Peyer's patch (tissue), 4 donors: ENCODE results near the gene PPP2R2C.

ENCODE experiments used
- POLR2A ChIP-seq, 2 donors: fragments of 450-650 bp; IDR thresholded peaks; one replicate each; pipeline ENCODE4 v1.5.1; 2017; ENCODE audit warnings: antibody characterized with exemption in 2 of 2, mild to moderate bottlenecking in 2 of 2, moderate library complexity in 2 of 2
- TF ChIP-seq, protein P1 (sequence below), 6 experiments: fragments of 450-650 bp in 4 of 6; fragments of 200-600 bp in 2 of 6; sonication (generic) in 1 of 6; IDR thresholded peaks; one replicate each; pipeline ENCODE4 v1.5.1; 2017 to 2019; ENCODE audit warnings: antibody characterized with exemption in 6 of 6, mild to moderate bottlenecking in 3 of 6, moderate library complexity in 1 of 6

DNA sequence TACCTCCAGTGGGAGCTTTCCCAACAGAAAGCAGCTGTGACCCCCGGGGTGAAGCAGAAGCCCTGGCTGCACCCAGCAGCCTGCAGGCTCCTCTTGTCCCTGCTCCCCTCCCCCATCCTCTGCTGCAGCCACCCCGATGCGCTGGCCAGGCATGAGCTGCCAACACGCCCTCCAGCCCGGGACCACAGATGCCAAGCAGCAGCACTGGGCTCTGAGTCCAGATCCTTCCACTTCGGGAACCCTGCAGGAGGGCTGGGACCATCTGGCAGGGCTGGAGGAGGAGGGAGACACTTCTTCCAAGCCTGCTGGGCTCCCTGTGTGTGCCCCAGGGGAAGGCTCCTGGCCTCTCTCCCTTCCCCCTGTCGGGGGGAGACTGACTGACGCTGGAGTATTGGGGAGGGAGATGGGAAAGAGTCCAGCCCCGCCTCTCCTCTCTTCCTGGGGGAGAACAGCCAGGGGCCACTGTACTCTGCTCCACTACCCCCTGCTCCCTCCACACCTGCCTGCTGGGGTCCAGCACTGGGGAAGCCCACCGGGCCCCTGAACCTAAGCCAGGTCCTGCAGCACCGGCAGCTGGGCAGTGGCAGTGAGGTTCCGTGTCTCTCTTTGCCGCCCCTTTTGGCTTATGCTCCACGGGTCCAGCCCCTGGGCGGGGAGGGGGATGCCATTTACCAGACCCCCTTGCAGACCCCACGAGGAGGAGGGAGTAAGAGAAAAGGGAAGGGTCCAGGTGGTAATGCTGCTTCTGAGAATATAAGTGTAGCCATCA, 55.7 kb downstream of the PPP2R2C start:
- TF ChIP-seq, protein P1, sequence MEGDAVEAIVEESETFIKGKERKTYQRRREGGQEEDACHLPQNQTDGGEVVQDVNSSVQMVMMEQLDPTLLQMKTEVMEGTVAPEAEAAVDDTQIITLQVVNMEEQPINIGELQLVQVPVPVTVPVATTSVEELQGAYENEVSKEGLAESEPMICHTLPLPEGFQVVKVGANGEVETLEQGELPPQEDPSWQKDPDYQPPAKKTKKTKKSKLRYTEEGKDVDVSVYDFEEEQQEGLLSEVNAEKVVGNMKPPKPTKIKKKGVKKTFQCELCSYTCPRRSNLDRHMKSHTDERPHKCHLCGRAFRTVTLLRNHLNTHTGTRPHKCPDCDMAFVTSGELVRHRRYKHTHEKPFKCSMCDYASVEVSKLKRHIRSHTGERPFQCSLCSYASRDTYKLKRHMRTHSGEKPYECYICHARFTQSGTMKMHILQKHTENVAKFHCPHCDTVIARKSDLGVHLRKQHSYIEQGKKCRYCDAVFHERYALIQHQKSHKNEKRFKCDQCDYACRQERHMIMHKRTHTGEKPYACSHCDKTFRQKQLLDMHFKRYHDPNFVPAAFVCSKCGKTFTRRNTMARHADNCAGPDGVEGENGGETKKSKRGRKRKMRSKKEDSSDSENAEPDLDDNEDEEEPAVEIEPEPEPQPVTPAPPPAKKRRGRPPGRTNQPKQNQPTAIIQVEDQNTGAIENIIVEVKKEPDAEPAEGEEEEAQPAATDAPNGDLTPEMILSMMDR (IDR thresholded peaks at IDR 0.05) = no peak
- TF ChIP-seq POLR2A (IDR thresholded peaks at IDR 0.05) = no peak
